ENCODE data around the gene TKTL1. TPM values are rescaled to one million over a fixed set of nuclear protein-coding genes. Genes with fewer than 3 reads are reported as not detected.
A peak's percentile ranks its signal among the peaks of the same experiment; 100 is the strongest.

Gene TKTL1
- total RNA-seq, 1 donor from 2014 or later, result 0.20 TPM

DNA sequence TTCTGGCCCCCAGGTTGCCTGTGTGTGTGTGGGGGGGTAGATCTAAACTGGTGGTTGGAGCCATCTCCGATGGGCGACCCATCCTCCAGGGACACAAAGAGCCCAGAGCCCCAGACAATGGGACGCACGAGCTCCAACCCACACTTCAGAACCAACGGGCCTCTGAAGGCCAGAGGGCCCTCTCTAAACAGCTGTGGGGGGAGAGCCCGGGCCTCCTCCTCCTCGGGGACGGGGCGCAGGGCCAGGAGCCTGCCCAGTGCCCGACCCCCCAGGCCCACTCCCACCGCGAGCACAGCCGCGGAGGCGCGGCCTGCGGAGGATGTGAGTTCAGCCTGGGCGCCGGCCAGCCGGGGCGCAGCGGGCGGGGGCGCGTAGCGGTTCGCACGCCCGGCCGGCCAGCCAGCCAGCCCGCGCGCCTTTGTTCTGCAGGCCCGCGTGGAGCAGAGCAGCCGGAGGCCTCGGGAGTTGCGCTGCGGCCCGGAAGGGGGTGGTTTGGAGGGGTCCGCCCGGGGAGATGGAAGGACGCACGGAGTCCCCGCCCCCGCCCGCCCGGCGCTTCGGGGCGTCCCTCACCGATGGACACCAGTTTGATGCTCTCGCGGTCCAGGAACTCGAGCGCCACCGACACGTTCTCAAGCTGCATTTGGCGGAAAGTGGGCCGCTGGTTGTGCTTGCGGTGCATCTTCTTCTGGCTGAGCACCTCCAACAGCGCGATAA is 74.9 kb downstream of the TKTL1 start:
- Mint-ChIP-seq H3K4me3 (peak overlapping the region; percentile 86), H3K9me3 (no peaks in the 10 kb centered on the region), H3K27ac (peak overlapping the region; percentile 97), H3K4me1 (peaks cover 21% of the 10 kb centered on the region), H3K27me3 (ENCODE audit: low read depth) (no peaks in the 10 kb centered on the region), H3K36me3 (peaks cover 2% of the 10 kb centered on the region)
- DNase-seq (ENCODE audit: low spot score in 2 of 2, unreplicated experiment in 2 of 2), result no peak
- TF ChIP-seq, protein P1, sequence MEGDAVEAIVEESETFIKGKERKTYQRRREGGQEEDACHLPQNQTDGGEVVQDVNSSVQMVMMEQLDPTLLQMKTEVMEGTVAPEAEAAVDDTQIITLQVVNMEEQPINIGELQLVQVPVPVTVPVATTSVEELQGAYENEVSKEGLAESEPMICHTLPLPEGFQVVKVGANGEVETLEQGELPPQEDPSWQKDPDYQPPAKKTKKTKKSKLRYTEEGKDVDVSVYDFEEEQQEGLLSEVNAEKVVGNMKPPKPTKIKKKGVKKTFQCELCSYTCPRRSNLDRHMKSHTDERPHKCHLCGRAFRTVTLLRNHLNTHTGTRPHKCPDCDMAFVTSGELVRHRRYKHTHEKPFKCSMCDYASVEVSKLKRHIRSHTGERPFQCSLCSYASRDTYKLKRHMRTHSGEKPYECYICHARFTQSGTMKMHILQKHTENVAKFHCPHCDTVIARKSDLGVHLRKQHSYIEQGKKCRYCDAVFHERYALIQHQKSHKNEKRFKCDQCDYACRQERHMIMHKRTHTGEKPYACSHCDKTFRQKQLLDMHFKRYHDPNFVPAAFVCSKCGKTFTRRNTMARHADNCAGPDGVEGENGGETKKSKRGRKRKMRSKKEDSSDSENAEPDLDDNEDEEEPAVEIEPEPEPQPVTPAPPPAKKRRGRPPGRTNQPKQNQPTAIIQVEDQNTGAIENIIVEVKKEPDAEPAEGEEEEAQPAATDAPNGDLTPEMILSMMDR (IDR thresholded peaks at IDR 0.05; ENCODE audit: unreplicated experiment), result no peak

DNA sequence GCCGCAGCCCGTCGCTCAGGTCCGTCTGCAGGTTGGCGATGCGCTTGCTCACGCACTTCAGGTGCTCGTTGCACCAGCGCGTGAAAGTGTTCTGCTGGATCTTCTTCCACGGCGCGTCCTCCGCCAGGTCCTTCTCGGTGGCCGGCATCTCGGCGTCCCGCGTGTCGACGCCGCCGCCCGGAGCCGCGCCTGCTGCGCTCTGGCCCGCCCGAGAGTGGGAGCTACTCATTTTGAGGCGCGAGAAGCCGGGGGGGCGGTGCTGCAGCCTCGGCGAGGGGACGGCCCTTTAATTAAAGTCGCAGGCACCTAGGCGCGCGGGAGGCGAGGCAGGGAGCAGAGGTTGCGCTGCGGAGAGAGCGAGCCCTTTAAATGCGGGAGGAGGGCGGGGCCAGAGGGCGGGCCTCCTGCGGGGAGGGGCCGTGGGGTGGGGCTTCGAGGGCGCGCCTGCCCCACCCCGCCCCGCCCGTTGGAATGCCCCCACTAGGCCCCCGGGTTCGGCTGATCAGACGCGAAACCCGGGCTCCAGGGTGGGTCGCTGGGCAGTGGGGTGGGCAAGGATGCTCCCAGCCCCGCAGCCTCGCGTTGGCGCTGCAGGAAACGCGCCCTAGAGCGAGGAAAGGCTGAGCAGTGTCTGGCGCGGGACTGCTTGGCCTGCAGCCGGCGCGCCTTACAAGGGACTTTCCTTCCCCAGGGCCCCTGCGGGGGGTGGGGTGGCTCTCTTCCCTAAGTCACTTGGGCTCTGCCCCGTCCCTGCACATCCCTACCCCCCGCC is 75.6 kb downstream of the TKTL1 start:
- Mint-ChIP-seq H3K4me3 (peak overlapping the region; percentile 79), H3K27ac (peak overlapping the region; percentile 72), H3K9me3 (no peaks in the 10 kb centered on the region), H3K36me3 (peaks cover 2% of the 10 kb centered on the region), H3K4me1 (peaks cover 21% of the 10 kb centered on the region), H3K27me3 (ENCODE audit: low read depth) (no peaks in the 10 kb centered on the region)
- TF ChIP-seq, protein P1 (IDR thresholded peaks at IDR 0.05; ENCODE audit: unreplicated experiment), result no peak
- DNase-seq (ENCODE audit: low spot score in 2 of 2, unreplicated experiment in 2 of 2), result peak; percentile 72 to 84

DNA sequence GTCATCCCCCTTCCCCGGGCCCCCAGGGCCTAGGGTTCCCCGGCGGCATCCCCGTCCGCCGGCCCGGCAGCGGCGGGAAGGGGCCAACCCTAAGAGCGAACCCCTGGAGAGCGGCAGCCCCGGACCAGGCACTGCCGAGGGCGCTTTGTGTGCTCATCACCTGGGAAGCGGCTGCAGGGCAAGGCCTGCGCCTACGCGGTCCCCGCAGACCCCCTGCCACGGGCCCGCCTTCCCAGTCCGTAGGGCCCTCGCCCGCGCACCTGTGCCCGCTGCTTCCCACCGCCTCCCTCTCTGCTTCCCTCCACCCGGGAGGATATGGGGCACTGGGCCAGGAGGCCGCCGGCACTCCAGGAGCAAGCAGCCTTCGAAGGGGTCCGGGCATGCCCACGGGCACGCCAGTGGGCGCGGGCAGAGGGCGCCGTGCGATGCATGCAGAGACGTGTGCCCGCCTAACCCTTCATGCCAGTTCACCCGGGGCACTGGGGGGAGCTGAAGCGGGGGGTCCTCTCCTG is 76.2 kb downstream of the TKTL1 start:
- Mint-ChIP-seq H3K36me3 (no peaks in the 10 kb centered on the region), H3K4me1 (peaks cover 25% of the 10 kb centered on the region), H3K4me3 (peak overlapping the region; percentile 62), H3K9me3 (no peaks in the 10 kb centered on the region), H3K27ac (peak overlapping the region; percentile 95), H3K27me3 (ENCODE audit: low read depth) (no peaks in the 10 kb centered on the region)
- DNase-seq (ENCODE audit: low spot score in 2 of 2, unreplicated experiment in 2 of 2), result no peak
- TF ChIP-seq, protein P1 (IDR thresholded peaks at IDR 0.05; ENCODE audit: unreplicated experiment), result no peak

DNA sequence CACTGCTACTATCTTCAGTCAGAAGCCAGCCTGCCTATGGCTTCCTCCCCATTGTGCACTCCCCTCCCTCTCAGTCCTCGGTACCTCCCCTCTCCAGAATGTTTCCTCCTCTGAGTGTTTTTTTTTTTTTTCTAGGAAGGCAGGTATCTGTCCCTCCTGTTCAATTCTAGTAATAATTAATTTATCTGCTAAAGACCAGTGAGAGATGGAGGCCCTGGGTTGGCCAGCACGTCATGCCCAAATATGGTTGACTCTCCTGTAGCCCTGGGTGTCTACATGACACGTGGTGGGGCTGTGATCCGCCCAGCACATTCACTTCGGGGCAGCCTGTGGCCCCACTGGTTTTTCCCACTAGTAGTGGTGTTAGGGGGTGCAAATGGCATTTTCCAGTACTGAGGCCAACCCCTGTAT is 77.0 kb downstream of the TKTL1 start:
- TF ChIP-seq, protein P1 (IDR thresholded peaks at IDR 0.05; ENCODE audit: unreplicated experiment), result no peak
- no peaks in the 10 kb centered on the region for H3K36me3 Mint-ChIP-seq
- peak overlapping the region; percentile 62 for H3K4me3 Mint-ChIP-seq
- peak overlapping the region; percentile 95 for H3K27ac Mint-ChIP-seq
- no peaks in the 10 kb centered on the region for H3K9me3 Mint-ChIP-seq
- H3K4me1 Mint-ChIP-seq, result peaks cover 28% of the 10 kb centered on the region
- no peak for DNase-seq (ENCODE audit: low spot score in 2 of 2, unreplicated experiment in 2 of 2)
- H3K27me3 Mint-ChIP-seq (ENCODE audit: low read depth), result no peaks in the 10 kb centered on the region

DNA sequence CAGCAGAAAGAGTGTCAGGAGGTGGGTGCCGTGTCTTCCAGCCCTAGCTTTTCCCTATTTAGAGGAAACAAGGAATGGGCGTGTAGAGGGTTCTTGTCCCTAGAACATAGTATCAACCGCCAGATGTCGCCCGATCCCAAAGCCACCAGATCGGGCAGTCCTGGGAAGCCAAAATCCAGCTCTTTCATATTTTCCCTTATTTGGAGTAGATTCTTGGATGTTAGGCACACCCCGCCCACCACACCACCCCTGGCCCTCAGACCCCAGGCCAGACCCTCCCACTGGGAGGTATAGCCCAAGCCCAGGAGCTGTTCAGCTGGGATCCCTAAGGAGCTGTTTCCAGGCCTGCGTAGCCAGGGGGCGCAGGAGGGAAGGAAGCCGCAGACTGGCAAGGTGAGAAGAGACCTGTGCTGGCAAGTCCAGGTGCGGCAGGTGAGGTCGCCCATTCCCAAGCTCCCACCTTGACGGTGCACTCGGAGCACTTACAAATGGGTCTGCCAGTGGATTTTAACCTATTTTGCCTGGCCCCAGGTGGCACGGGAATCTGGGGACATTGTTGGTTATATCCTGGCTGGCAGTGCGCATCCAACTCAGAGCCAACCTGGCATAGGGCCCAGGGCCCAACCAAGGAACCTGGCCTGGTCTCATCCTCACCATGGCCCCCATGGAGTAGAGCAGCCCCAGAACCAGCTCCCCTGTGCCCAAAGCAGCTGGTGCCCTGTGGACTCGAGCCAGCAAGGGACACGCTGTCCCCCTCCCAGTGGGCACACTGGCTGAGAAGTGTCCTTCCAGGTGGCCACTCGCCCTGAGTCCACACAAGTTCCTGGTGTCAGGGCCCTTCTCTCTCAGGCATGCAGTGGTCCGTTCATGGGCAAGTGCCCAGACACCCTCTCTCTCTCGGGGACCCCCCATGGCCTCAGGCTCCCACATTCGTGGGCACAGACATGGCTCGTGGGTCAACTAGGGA is 78.0 kb downstream of the TKTL1 start:
- H3K27ac Mint-ChIP-seq, result peak overlapping the region; percentile 81
- TF ChIP-seq, protein P1 (IDR thresholded peaks at IDR 0.05; ENCODE audit: unreplicated experiment), result peak; percentile 58
- no peaks in the 10 kb centered on the region for H3K9me3 Mint-ChIP-seq
- peak overlapping the region; percentile 60 for H3K4me3 Mint-ChIP-seq
- peaks cover 24% of the 10 kb centered on the region for H3K4me1 Mint-ChIP-seq
- peak in 1 of 2 experiments; percentile 72 for DNase-seq (ENCODE audit: low spot score in 2 of 2, unreplicated experiment in 2 of 2)
- no peaks in the 10 kb centered on the region for H3K27me3 Mint-ChIP-seq (ENCODE audit: low read depth)
- H3K36me3 Mint-ChIP-seq, result no peaks in the 10 kb centered on the region
